NCI-H187 treated with DMSO at 0.1 percent for 48 hours (cell line): ENCODE measurements around the gene POLR2I.
"Not testable (repeated sequence)": the region's sequence is repeated elsewhere in the genome, so short reads cannot be mapped to it uniquely, and the experiment has no call there.

Experiments used
- DNase-seq: peaks from one replicate; lab custom pipeline; 2025; lab: John Stamatoyannopoulos, UW

Gene POLR2I

GRCh38 chr19:36100476-36100875 is 14.2 kb downstream of the POLR2I start:
- DNase-seq: no peak

- DNase-seq: no peak
Measured at GRCh38 chr19:36099166-36099785, 15.4 kb downstream of the POLR2I start.

GRCh38 chr19:36097036-36097435 is 17.6 kb downstream of the POLR2I start:
- no peak for DNase-seq

GRCh38 chr19:36093687-36094086 is 21.0 kb downstream of the POLR2I start:
- DNase-seq: no peak

- no peak for DNase-seq
Measured at GRCh38 chr19:36093146-36093662, 21.5 kb downstream of the POLR2I start.

GRCh38 chr19:36092566-36092965 is 22.1 kb downstream of the POLR2I start:
- DNase-seq: no peak

GRCh38 chr19:36090910-36091695 is 23.6 kb downstream of the POLR2I start:
- DNase-seq: no peak

GRCh38 chr19:36089847-36090246 is 24.8 kb downstream of the POLR2I start:
- no peak for DNase-seq

- DNase-seq: no peak
Measured at GRCh38 chr19:36086326-36086725, 28.3 kb downstream of the POLR2I start.

- no peak for DNase-seq
Measured at GRCh38 chr19:36084231-36085009, 30.3 kb downstream of the POLR2I start.

- DNase-seq: no peak
Measured at GRCh38 chr19:36082916-36083315, 31.8 kb downstream of the POLR2I start.

GRCh38 chr19:36081894-36082293 is 32.8 kb downstream of the POLR2I start:
- DNase-seq: no peak

- DNase-seq: no peak
Measured at GRCh38 chr19:36081385-36081784, 33.3 kb downstream of the POLR2I start.

- no peak for DNase-seq
Measured at GRCh38 chr19:36079389-36079945, 35.2 kb downstream of the POLR2I start.

GRCh38 chr19:36073121-36073876 is 41.4 kb downstream of the POLR2I start:
- no peak for DNase-seq

- DNase-seq: no peak
Measured at GRCh38 chr19:36072081-36072480, 42.6 kb downstream of the POLR2I start.

- DNase-seq: not testable (repeated sequence)
Measured at GRCh38 chr19:36068810-36069499, 45.7 kb downstream of the POLR2I start.

- DNase-seq: no peak
Measured at GRCh38 chr19:36067681-36068080, 47.0 kb downstream of the POLR2I start.

- DNase-seq: no peak
Measured at GRCh38 chr19:36064826-36065225, 49.8 kb downstream of the POLR2I start.
